Umbilical cord (tissue), 2 donors: ENCODE data around the gene PTPN3. TPM values are rescaled to one million over a fixed set of nuclear protein-coding genes. Genes with fewer than 3 reads are reported as not detected.

Experiments
- DNase-seq: peaks from one replicate; pipeline ENCODE4 v3.0.0-alpha.2; 2015; ENCODE audit warnings: low spot score
- total RNA-seq: library from RNA; depleted of rRNA; stranded (reverse); fragments of >200 nt; gene quantifications from one replicate; pipeline ENCODE4 v1.2.3, GENCODE V29; 2014; ENCODE audit warnings: low replicate concordance; ENCODE audit not compliant: insufficient read depth

Gene PTPN3
- total RNA-seq, 1 donor from 2014 or later: 2.9 TPM

GRCh38 chr9:109476642-109477257 is 21.4 kb downstream of the PTPN3 start:
- no peak for DNase-seq

DNA sequence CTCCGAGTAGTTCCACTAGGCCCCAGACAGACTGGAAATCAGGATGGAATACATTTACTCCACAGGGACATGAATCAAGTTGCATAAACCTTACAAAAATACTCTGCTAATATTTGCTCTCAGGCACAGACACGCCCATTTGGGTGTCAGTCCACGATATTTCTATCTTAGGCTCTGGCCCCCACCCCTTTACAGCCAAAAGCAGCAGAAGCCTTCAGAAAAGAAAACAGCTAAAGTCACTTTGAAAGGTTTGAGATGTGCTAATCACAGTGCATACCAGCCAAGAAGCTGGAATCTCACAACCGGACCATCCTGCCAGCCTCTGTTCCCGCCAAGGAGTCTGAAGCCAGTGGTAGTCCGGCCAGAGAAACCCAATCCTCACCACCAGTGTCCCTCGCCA is 22.6 kb downstream of the PTPN3 start:
- DNase-seq: peak; percentile 30

- DNase-seq: no peak
Measured at GRCh38 chr9:109474944-109475343, 23.2 kb downstream of the PTPN3 start.

GRCh38 chr9:109474170-109474569 is 23.9 kb downstream of the PTPN3 start:
- no peak for DNase-seq

GRCh38 chr9:109473329-109473728 is 24.8 kb downstream of the PTPN3 start:
- no peak for DNase-seq

- no peak for DNase-seq
Measured at GRCh38 chr9:109471475-109472393, 26.4 kb downstream of the PTPN3 start.

- peak; percentile 78 for DNase-seq
Measured at GRCh38 chr9:109469646-109470358, 28.3 kb downstream of the PTPN3 start.

GRCh38 chr9:109468927-109469326 is 29.2 kb downstream of the PTPN3 start:
- DNase-seq: no peak

GRCh38 chr9:109467936-109468335 is 30.2 kb downstream of the PTPN3 start:
- no peak for DNase-seq

- DNase-seq: no peak
Measured at GRCh38 chr9:109466623-109467590, 31.2 kb downstream of the PTPN3 start.

- DNase-seq: no peak
Measured at GRCh38 chr9:109463924-109464625, 34.0 kb downstream of the PTPN3 start.

DNA sequence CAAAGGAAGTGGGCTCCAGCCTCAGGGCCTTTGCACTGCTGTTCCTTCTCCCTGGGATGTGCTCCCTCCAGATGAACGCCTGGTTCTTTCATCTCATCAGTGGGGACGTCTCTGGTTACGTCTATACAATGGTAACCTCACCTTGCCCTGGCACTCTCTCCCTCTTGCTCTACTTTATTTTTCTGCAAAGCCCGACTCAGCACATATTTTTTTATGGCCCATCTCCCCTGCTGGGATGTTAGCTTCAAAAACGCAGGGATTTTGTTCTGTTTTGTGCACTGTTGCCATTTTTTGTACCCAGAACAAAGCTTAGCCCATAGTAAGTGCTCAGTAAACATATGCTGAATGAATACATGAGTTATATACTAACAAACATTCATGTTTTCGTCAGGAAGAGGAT is 37.5 kb downstream of the PTPN3 start:
- no peak for DNase-seq

- DNase-seq: no peak
Measured at GRCh38 chr9:109459423-109459822, 38.7 kb downstream of the PTPN3 start.

DNA sequence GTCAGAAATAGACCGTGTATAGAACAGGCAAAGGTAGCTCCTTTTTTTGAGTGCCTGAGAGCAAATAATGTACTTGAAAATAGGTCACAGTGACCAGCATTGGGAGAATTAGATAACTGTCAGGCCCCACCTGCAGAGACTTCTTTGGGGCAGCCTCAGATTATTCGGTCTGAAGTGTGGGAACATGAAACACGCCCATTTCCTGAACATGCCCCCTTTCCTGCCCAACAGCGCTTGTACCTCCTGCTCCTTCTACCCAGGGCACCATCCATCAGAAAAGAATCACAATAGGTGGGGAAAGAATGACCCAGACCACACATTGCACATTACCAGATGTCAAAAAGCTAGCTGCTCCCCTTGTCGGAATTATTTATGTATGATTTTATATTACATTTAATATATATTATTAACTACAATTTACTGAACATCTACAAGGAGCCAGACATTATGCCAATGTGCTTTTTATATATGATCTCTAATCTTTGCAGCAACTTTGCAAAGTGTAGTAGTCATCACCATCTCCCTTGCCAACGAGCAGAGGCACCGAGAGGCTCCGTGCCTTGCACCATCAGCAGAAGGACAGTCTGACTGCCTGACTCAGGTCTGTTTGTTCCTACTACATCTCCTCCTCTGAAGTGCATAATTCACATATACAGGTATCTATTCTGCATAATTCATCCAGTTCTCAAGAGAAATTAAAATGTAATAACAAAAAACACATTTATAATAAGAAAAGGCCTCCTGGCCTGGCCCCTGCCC is 39.5 kb downstream of the PTPN3 start:
- no peak for DNase-seq

- DNase-seq: no peak
Measured at GRCh38 chr9:109456811-109457210, 41.3 kb downstream of the PTPN3 start.

GRCh38 chr9:109455861-109456260 is 42.2 kb downstream of the PTPN3 start:
- DNase-seq: no peak

GRCh38 chr9:109455391-109455790 is 42.7 kb downstream of the PTPN3 start:
- DNase-seq: no peak

DNA sequence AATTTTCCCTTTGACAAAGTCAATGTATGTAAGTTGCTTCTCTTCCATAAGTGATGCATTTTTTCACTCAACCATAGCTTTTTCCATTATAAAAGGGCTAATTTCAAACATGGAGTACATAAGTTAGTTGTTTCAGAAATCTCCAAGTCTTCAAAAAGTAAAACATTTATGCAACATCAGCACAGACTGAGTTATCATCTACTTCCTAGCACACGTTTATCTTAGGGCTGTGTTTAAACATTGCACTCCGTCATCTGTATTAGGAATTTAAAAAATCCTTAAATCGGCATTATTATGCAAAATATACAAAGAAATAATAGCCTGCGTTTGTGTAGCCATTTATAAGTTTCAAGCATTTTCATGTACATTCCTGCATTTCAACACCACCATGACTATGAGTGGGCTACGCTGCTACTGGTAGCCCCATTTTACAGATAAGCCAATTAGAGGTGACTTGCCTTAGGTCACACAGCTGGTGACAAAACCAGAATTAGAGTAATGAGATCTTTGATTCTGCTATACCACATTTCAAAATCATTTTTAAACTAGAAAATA is 43.4 kb downstream of the PTPN3 start:
- DNase-seq: no peak

DNA sequence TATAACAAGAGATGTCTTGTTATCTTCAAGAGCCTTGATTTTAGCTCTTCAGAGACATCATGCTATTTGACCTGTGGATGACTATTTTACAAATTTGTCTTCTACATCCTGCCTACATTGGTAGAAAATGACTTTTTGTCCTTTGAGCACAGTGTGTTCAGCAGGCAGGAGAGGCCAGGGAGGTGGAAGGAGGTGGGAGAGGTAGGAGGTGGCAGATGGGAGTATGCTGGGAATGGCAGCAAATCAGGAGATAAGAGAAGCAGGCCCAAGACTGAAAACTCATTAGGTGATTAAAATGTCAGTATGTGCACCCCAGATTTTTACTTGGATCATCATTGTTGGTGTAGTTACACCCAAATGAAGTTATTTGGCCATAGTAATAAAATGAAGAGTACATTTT is 44.1 kb downstream of the PTPN3 start:
- no peak for DNase-seq
